ENCODE measurements around the gene KLC4. TPM values are rescaled to one million over a fixed set of nuclear protein-coding genes. Genes with fewer than 3 reads are reported as not detected.
A peak's percentile ranks its signal among the peaks of the same experiment; 100 is the strongest.
"Not testable (repeated sequence)": the region's sequence is repeated elsewhere in the genome, so short reads cannot be mapped to it uniquely, and the experiment has no call there.

KLC4 gene
- polyA plus RNA-seq, 3 donors, result 53.8 to 79.3 (median 57.6) TPM

- peak in 1 of 11 donors; percentile 46 for DNase-seq (ENCODE audit: extremely low read depth in 1 of 11, low read depth in 9 of 11, low spot score in 4 of 11)
These were observed 54.2 kb downstream of the KLC4 start for GRCh38 chr6:43113431-43114260.

- no peak for DNase-seq (ENCODE audit: extremely low read depth in 1 of 11, low read depth in 9 of 11, low spot score in 4 of 11)
These were observed 55.9 kb downstream of the KLC4 start for GRCh38 chr6:43115365-43115764.

GRCh38 chr6:43117466-43117865 is 58.0 kb downstream of the KLC4 start:
- DNase-seq (ENCODE audit: extremely low read depth in 1 of 11, low read depth in 9 of 11, low spot score in 4 of 11), result not testable (repeated sequence)

GRCh38 chr6:43119482-43119881 is 60.1 kb downstream of the KLC4 start:
- no peak for DNase-seq (ENCODE audit: extremely low read depth in 1 of 11, low read depth in 9 of 11, low spot score in 4 of 11)

- no peak for DNase-seq (ENCODE audit: extremely low read depth in 1 of 11, low read depth in 9 of 11, low spot score in 4 of 11)
These were observed 60.8 kb downstream of the KLC4 start for GRCh38 chr6:43120101-43120763.

- DNase-seq (ENCODE audit: extremely low read depth in 1 of 11, low read depth in 9 of 11, low spot score in 4 of 11), result no peak
These were observed 61.8 kb downstream of the KLC4 start for GRCh38 chr6:43120944-43121913.

GRCh38 chr6:43122146-43122545 is 62.7 kb downstream of the KLC4 start:
- no peak for DNase-seq (ENCODE audit: extremely low read depth in 1 of 11, low read depth in 9 of 11, low spot score in 4 of 11)

GRCh38 chr6:43123461-43124314 is 64.3 kb downstream of the KLC4 start:
- no peak for DNase-seq (ENCODE audit: extremely low read depth in 1 of 11, low read depth in 9 of 11, low spot score in 4 of 11)

- DNase-seq (ENCODE audit: extremely low read depth in 1 of 11, low read depth in 9 of 11, low spot score in 4 of 11), result no peak
These were observed 65.0 kb downstream of the KLC4 start for GRCh38 chr6:43124481-43124880.

Other genes starting within 250 kb of the KLC4 start
- 100 to 1,000 TPM; 110 to 123 (median 119) TPM for gene RPL7L1, start 180.0 kb upstream of the KLC4 start, polyA plus RNA-seq (ENCODE audit: insufficient read length in 3 of 3)
- under 1 TPM in 2 of 3 donors, not detected in 1; 0.25 to 0.40 TPM for gene PTCRA, start 143.6 kb upstream of the KLC4 start, polyA plus RNA-seq (ENCODE audit: insufficient read length in 3 of 3)
- 10 to 100 TPM; 53.7 to 66.1 (median 60.7) TPM for gene CNPY3, start 130.2 kb upstream of the KLC4 start, polyA plus RNA-seq (ENCODE audit: insufficient read length in 3 of 3)
- gene GNMT, start 98.9 kb upstream of the KLC4 start, polyA plus RNA-seq (ENCODE audit: insufficient read length in 3 of 3), result 1 to 10 TPM in 1 of 3 donors, under 1 TPM in 2; 0.95 to 2.6 (median 0.98) TPM
- 10 to 100 TPM; 23.2 to 32.2 (median 23.4) TPM for gene PEX6, start 80.5 kb upstream of the KLC4 start, polyA plus RNA-seq (ENCODE audit: insufficient read length in 3 of 3)
- 10 to 100 TPM; 51.0 to 66.3 (median 64.0) TPM for gene PPP2R5D, start 75.1 kb upstream of the KLC4 start, polyA plus RNA-seq (ENCODE audit: insufficient read length in 3 of 3)
- 10 to 100 TPM; 80.8 to 98.4 (median 81.0) TPM for gene MEA1, start 45.7 kb upstream of the KLC4 start, polyA plus RNA-seq (ENCODE audit: insufficient read length in 3 of 3)
- 100 to 1,000 TPM in 1 of 3 donors, 10 to 100 TPM in 2; 91.7 to 104 (median 96.0) TPM for gene KLHDC3, start 45.4 kb upstream of the KLC4 start, polyA plus RNA-seq (ENCODE audit: insufficient read length in 3 of 3)
- 10 to 100 TPM; 58.0 to 62.7 (median 62.6) TPM for gene RRP36, start 38.0 kb upstream of the KLC4 start, polyA plus RNA-seq (ENCODE audit: insufficient read length in 3 of 3)
- 10 to 100 TPM; 47.5 to 57.8 (median 57.7) TPM for gene CUL7, start 5.8 kb upstream of the KLC4 start, polyA plus RNA-seq (ENCODE audit: insufficient read length in 3 of 3)
- gene MRPL2, start 197 bp upstream of the KLC4 start, polyA plus RNA-seq (ENCODE audit: insufficient read length in 3 of 3), result 10 to 100 TPM; 46.8 to 73.4 (median 64.4) TPM
- 100 to 1,000 TPM; 217 to 274 (median 239) TPM for gene PTK7, start 16.7 kb downstream of the KLC4 start, polyA plus RNA-seq (ENCODE audit: insufficient read length in 3 of 3)
- 10 to 100 TPM; 27.6 to 32.8 (median 31.5) TPM for gene SRF, start 111.6 kb downstream of the KLC4 start, polyA plus RNA-seq (ENCODE audit: insufficient read length in 3 of 3)
- 10 to 100 TPM; 30.8 to 45.6 (median 37.8) TPM for gene CUL9, start 122.6 kb downstream of the KLC4 start, polyA plus RNA-seq (ENCODE audit: insufficient read length in 3 of 3)
- 10 to 100 TPM; 45.2 to 91.1 (median 85.0) TPM for gene DNPH1, start 169.8 kb downstream of the KLC4 start, polyA plus RNA-seq (ENCODE audit: insufficient read length in 3 of 3)
- gene TTBK1, start 183.8 kb downstream of the KLC4 start, polyA plus RNA-seq (ENCODE audit: insufficient read length in 3 of 3), result under 1 TPM; 0.26 to 0.51 (median 0.29) TPM
- 1 to 10 TPM in 1 of 3 donors, under 1 TPM in 2; 0.79 to 1.4 (median 0.81) TPM for gene SLC22A7, start 238.6 kb downstream of the KLC4 start, polyA plus RNA-seq (ENCODE audit: insufficient read length in 3 of 3)
- gene CRIP3, start 249.2 kb downstream of the KLC4 start, polyA plus RNA-seq (ENCODE audit: insufficient read length in 3 of 3), result 1 to 10 TPM; 3.3 to 9.0 (median 3.7) TPM

Data from renal cortex interstitium (tissue), 11 donors.